Colonic mucosa (tissue), 4 donors: ENCODE data around the gene SLC9A2. TPM values are rescaled to one million over a fixed set of nuclear protein-coding genes. Genes with fewer than 3 reads are reported as not detected.
A peak's percentile ranks its signal among the peaks of the same experiment; 100 is the strongest.

Experiments
- DNase-seq: peaks from one replicate; pipeline ENCODE4 v3.0.0-alpha.2; 2020
- H3K27ac ChIP-seq: fragments of 200-600 bp; one replicate; pipeline ENCODE4 v1.8.0; 2021
- H3K27me3 ChIP-seq: fragments of 200-600 bp; one replicate; pipeline ENCODE4 v1.8.0; 2021
- H3K36me3 ChIP-seq: fragments of 200-600 bp; one replicate; pipeline ENCODE4 v1.8.0; 2021
- H3K4me1 ChIP-seq: fragments of 200-600 bp; one replicate; pipeline ENCODE4 v1.8.0; 2021; ENCODE audit warnings: mild to moderate bottlenecking
- H3K4me3 ChIP-seq: fragments of 200-600 bp; one replicate; pipeline ENCODE4 v1.8.0; 2021
- H3K9ac ChIP-seq, 2 donors: one replicate each; pipeline ENCODE4 v1.7.0; 2013; ENCODE audit warnings: control low read depth in 2 of 2, low read depth in 2 of 2, low read length in 2 of 2
- H3K9me3 ChIP-seq: fragments of 200-600 bp; one replicate; pipeline ENCODE4 v1.8.0; 2021
- intact Hi-C: fragments of 100-400 bp; cut with DNase I; formaldehyde crosslinking; loops from one replicate; pipeline ENCODE4 v1.14.1; 2022
- total RNA-seq, 2 donors: library from RNA; stranded (reverse); fragmentation: NEBNext Ultra II Directional in 1 of 2; extraction: Animal tissue kit (Norgen Biotek cat#: 25700) in 1 of 2; gene quantifications; one replicate each; pipeline ENCODE4 v1.2.1, GENCODE V29; 2021
- TF ChIP-seq, protein P1 (sequence below): fragments of 200-600 bp; IDR thresholded peaks from one replicate; pipeline ENCODE4 v1.8.0; 2022; ENCODE audit warnings: antibody characterized with exemption, mild to moderate bottlenecking
- donor health status: healthy.
- donor health status: DM: no; HTN: no; CAD: no.
- donor health status: DM: no; HTN: no; CAD: no.

Gene SLC9A2
- total RNA-seq, 2 donors from 2014 or later: 58.4 to 76.2 TPM

DNA sequence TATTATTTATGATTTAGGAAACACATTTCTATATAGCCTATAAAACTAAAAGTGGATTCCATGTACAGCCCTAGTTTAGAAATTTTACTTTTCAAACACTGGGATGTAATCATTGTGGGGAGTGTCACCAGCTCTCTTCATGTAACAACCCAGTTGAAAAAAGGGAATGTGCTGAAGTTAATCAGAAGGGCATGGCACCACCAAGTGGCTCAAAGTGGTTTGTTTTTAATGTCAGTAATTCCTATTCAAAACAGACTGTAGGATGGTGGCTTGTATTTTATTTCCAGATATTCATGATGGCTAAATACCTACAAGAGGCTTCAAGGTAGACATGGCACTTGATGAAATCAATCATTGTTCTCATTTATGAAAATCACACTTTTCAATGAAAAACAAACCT is 84.4 kb downstream of the SLC9A2 start:
- no peak for DNase-seq
- H3K27ac ChIP-seq: no peak overlapping the region
- intact Hi-C loops: loop anchor here (5.0 to 10.0 kb wide), 2 partner anchors 89 to 231 kb away; partner anchors contain the start of genes SLC9A2 and SLC9A4

DNA sequence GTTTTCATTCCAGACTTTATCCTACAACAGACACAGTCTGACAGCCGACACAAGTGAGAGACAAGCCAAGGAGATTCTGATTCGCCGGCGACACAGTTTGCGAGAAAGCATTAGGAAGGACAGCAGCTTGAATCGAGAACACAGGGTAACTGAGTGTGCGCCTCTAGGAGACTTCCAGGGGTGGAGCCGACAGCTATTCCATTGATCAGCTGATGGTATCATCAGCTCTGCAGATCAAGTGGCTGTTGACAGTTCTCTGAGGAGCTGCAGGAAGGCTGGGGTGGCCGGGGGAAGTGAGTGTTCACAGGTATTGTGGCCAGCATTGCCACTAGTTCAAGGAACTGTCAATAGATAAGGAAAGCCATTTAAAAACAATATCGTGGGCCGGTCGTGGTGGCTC is 85.2 kb downstream of the SLC9A2 start:
- no peak overlapping the region for H3K27ac ChIP-seq
- no peaks in the 10 kb centered on the region for H3K27me3 ChIP-seq
- no peaks in the 10 kb centered on the region for H3K36me3 ChIP-seq
- H3K4me1 ChIP-seq: no peaks in the 10 kb centered on the region
- intact Hi-C loops: loop anchor here (5.0 to 10.0 kb wide), 2 partner anchors 90 to 232 kb away; partner anchors contain the start of genes SLC9A2 and SLC9A4
- no peaks in the 10 kb centered on the region for H3K9me3 ChIP-seq
- no peak overlapping the region for H3K9ac ChIP-seq
- no peak overlapping the region for H3K4me3 ChIP-seq
- DNase-seq: no peak
- TF ChIP-seq, protein P1, sequence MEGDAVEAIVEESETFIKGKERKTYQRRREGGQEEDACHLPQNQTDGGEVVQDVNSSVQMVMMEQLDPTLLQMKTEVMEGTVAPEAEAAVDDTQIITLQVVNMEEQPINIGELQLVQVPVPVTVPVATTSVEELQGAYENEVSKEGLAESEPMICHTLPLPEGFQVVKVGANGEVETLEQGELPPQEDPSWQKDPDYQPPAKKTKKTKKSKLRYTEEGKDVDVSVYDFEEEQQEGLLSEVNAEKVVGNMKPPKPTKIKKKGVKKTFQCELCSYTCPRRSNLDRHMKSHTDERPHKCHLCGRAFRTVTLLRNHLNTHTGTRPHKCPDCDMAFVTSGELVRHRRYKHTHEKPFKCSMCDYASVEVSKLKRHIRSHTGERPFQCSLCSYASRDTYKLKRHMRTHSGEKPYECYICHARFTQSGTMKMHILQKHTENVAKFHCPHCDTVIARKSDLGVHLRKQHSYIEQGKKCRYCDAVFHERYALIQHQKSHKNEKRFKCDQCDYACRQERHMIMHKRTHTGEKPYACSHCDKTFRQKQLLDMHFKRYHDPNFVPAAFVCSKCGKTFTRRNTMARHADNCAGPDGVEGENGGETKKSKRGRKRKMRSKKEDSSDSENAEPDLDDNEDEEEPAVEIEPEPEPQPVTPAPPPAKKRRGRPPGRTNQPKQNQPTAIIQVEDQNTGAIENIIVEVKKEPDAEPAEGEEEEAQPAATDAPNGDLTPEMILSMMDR: no peak

More for the DNA sequence above, 84.4 kb downstream of the SLC9A2 start:
- H3K36me3 ChIP-seq: no peaks in the 10 kb centered on the region
- TF ChIP-seq, protein P1: peak; percentile 19
- H3K4me3 ChIP-seq: no peak overlapping the region
- H3K9ac ChIP-seq: no peak overlapping the region
- no peaks in the 10 kb centered on the region for H3K9me3 ChIP-seq
- H3K27me3 ChIP-seq: no peaks in the 10 kb centered on the region
- H3K4me1 ChIP-seq: no peaks in the 10 kb centered on the region

DNA sequence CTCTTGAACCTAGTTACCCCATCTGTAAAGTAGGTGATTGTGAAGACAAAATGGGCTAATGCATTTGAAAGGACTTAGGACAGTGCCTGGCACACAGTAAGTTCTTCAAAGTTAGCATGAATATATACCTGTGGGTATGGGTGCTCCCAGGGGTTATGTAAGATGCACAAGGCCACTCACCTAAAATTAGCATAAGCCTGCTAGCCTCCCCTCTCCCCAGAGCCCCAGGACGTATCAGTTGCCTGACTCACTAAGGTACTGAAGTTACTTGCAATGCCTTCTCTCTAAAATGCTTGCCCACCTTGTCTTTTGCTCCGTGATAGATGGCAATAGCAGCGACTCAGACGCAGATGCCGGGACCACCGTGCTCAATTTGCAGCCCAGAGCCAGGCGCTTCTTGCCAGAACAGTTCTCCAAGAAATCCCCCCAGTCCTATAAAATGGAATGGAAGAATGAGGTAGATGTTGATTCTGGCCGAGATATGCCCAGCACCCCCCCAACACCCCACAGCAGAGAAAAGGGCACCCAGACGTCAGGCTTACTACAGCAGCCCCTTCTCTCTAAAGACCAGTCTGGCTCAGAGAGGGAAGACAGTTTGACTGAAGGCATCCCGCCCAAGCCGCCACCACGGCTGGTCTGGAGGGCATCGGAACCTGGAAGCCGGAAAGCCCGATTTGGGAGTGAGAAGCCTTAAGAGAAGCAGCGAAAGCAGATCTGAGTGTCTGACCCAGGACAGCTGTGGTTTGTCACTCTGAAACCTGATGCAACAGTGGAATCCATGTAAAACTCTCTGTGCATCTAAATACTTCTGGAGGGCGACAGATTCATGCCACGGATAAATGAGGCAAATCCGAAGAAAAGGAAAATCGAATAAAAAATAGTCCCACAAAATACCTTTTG is 88.7 kb downstream of the SLC9A2 start:
- Histone ChIP-seq H3K4me3 (no peak overlapping the region), H3K36me3 (no peaks in the 10 kb centered on the region), H3K4me1 (no peaks in the 10 kb centered on the region), H3K9me3 (no peaks in the 10 kb centered on the region), H3K27me3 (no peaks in the 10 kb centered on the region), H3K27ac (no peak overlapping the region), H3K9ac (no peak overlapping the region)
- TF ChIP-seq, protein P1: no peak
- no peak for DNase-seq
- intact Hi-C loops: loop anchor here (10.0 kb wide), 1 partner anchor 93 kb away; the partner anchor contains the start of gene SLC9A2

DNA sequence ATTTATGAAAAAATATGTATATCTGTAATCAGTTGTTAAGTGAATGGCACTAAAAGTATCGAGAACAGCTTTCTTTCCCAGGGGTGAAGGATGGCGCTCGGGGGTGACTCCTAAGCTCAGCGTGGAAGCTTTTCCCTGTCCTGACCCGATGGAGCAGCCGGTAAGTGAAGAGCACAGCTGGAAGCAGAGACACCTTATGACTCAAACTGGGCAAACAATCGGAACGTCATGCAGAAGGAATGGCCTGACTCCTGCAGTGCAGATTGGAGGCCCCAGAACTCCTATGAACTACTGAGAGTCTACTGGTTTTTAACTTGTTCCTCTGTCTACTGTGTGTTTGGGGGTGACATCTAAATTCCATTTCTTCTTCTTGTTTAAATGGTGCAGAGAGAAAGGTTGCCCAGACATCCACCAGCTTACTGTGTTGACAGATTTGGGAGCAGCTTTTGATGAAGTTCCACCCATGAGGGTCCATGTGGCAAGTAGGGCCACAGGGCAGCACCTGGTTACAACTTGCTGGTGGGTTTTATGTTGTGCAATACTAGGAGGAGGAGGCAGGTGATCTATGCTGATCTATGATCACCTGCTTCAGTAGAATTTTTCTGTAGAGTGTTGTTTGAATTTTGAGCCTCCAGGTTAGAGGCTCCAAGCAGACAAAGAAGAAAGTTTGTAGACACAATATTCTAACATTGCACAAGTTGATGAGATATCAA is 89.7 kb downstream of the SLC9A2 start:
- no peak for DNase-seq
- H3K27me3 ChIP-seq: no peaks in the 10 kb centered on the region
- H3K36me3 ChIP-seq: no peaks in the 10 kb centered on the region
- intact Hi-C loops: loop anchor here (10.0 kb wide), 1 partner anchor 94 kb away; the partner anchor contains the start of gene SLC9A2
- H3K4me3 ChIP-seq: no peak overlapping the region
- TF ChIP-seq, protein P1: no peak
- no peak overlapping the region for H3K9ac ChIP-seq
- no peaks in the 10 kb centered on the region for H3K9me3 ChIP-seq
- H3K4me1 ChIP-seq: no peaks in the 10 kb centered on the region
- H3K27ac ChIP-seq: no peak overlapping the region

DNA sequence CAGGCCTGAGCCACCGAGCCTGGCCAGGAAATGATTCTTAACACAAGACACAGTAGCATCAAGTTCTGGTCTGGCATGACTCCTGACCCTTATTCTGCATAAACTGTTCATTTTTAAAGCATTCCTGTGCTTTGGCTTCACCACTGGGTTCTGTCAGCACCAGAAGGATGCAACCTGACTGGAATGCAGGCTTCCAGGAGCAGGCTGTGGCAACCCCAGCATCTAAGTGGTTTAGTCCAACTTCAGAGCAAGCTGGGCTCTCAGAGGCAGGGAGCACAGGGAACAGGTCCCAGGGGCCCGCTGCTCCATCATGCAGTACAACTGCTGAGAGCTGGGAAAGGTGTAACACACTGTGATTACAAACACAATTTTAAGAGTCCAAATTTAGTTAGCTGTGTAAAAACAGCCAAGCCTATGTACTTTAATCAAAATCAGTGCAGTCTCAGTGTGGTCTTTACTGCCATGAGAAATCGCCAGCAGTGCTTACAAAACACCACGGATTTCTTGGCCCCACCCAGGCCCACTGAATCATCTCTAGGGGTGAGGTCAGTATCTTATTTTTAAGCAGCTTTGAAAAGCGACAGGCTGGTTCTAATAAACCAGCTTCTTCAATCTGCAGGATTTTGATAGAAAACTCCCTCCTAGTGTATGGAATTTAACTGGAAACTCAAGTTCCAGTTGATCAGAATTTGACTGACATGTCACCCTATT is 98.1 kb downstream of the SLC9A2 start:
- H3K9ac ChIP-seq: no peak overlapping the region
- no peak overlapping the region for H3K27ac ChIP-seq
- no peaks in the 10 kb centered on the region for H3K9me3 ChIP-seq
- H3K4me3 ChIP-seq: no peak overlapping the region
- DNase-seq: no peak
- peaks cover 5% of the 10 kb centered on the region for H3K36me3 ChIP-seq
- TF ChIP-seq, protein P1: no peak
- intact Hi-C loops: no loop called here
- no peaks in the 10 kb centered on the region for H3K4me1 ChIP-seq
- H3K27me3 ChIP-seq: no peaks in the 10 kb centered on the region
